ENCODE results near the gene LARP4B.

GRCh38 chr10:772227-772637 lies 159.3 kb downstream of the LARP4B start:
- TF ChIP-seq EZH2phosphoT487 (IDR thresholded peaks at IDR 0.05) (no peak), CTCF (IDR thresholded peaks at IDR 0.05) (no peak)

All from neural progenitor cell (in vitro differentiated cells).